GM12875 (cell line): ENCODE measurements around the gene PGGHG.

Experiments
- H3K4me3 ChIP-seq: one replicate; pipeline ENCODE4 v1.5.1; 2011; ENCODE audit warnings: low read depth, low read length, control low read depth
- TF ChIP-seq, protein P1 (sequence below): IDR thresholded peaks from 2 replicates; pipeline ENCODE4 v1.5.1; 2011; ENCODE audit warnings: low read depth, mild to moderate bottlenecking, control low read depth, inconsistent platforms, low read length, moderate library complexity, borderline replicate concordance; ENCODE audit not compliant: insufficient read depth

The PGGHG gene

DNA sequence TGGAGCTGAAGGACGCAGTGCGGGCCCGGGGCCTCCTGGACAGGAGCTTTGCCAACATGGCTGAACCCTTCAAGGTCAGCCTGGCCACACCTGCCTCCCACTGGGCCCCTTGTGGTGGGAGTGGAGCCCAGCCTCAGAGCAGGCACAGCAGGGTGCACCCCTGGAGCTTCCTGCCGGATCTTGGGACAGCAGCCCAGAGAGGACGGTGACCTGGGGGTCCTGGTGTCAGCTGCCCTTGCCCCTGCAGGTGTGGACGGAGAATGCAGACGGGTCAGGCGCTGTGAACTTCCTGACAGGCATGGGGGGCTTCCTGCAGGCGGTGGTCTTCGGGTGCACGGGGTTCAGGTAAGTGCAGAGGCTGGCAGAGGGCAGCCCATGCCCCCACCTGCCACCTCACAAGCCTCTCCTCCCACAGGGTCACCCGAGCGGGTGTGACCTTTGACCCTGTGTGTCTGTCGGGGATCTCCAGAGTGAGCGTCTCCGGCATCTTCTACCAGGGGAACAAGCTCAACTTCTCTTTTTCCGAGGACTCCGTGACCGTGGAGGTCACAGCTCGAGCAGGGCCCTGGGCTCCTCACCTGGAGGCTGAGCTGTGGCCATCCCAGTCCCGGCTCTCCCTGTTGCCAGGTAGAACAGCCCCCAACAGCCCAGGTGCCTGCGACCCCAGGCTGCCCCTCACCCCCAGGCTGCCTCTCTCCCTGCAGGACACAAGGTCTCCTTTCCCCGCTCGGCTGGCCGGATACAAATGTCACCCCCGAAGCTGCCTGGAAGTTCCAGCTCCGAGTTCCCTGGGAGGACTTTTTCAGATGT is 5.1 kb downstream of the PGGHG start:
- no peak overlapping the region for H3K4me3 ChIP-seq
- TF ChIP-seq, protein P1, sequence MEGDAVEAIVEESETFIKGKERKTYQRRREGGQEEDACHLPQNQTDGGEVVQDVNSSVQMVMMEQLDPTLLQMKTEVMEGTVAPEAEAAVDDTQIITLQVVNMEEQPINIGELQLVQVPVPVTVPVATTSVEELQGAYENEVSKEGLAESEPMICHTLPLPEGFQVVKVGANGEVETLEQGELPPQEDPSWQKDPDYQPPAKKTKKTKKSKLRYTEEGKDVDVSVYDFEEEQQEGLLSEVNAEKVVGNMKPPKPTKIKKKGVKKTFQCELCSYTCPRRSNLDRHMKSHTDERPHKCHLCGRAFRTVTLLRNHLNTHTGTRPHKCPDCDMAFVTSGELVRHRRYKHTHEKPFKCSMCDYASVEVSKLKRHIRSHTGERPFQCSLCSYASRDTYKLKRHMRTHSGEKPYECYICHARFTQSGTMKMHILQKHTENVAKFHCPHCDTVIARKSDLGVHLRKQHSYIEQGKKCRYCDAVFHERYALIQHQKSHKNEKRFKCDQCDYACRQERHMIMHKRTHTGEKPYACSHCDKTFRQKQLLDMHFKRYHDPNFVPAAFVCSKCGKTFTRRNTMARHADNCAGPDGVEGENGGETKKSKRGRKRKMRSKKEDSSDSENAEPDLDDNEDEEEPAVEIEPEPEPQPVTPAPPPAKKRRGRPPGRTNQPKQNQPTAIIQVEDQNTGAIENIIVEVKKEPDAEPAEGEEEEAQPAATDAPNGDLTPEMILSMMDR = no peak

DNA sequence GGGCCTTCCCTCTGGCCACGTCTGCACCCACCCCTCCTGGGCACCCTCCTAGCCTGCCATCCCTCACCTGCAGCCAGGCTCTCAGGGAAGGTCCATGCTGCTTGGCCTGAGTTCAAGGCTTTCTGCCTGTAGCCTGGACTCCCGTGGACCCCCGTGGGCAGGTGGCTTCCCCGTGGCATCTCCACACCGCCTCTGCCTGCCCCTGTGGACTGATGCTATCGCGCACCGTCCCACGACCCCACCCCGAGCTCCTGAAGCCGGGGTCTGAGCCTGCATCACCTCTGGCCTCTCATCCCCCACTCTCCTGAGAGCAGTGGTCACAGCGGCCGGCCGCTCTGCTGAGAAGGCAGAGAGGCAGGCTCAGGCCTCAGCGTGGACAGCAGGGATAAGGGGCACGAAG is 5.9 kb downstream of the PGGHG start:
- H3K4me3 ChIP-seq = no peak overlapping the region
- TF ChIP-seq, protein P1 = no peak

DNA sequence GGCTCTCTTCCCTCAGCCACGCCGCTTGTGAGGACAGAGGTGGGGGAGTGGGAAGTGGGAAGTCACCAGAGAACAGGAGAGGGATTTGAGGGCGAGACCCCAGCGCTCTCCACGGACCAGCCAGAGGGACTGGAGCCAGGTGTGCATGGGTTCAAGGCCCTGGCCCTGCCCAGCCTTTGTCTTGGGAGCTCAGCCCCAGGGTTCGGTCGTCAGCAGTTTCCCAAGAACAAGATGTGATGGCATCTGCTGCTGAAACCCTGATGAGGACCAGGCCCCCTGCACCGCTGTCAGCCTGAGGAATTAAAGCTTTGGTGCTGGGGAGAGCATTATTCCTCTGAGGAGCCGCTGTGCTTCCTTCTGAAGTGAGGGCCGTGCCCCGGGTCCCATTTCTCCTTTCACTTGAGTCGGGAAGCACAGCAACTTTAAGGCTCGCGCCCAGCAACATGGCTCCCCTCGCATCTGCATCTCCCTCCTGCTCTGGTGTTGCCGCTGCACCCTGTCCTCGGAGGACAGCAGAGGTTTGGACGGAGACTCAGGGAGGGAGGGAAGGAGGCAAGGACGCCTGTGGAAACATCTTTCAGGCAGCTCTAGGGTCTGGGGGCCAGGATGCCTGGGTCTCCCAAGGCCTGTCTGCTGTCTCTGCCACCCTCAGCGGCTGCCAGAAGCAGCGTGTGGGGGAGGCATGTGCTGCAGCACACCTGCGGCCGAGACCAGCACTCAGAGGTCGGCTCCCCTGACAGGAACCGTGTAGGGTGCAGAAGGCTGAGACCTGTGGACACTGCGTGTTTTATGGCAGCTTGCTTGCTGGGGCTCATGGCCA is 6.6 kb downstream of the PGGHG start:
- H3K4me3 ChIP-seq = no peak overlapping the region
- TF ChIP-seq, protein P1 = no peak

DNA sequence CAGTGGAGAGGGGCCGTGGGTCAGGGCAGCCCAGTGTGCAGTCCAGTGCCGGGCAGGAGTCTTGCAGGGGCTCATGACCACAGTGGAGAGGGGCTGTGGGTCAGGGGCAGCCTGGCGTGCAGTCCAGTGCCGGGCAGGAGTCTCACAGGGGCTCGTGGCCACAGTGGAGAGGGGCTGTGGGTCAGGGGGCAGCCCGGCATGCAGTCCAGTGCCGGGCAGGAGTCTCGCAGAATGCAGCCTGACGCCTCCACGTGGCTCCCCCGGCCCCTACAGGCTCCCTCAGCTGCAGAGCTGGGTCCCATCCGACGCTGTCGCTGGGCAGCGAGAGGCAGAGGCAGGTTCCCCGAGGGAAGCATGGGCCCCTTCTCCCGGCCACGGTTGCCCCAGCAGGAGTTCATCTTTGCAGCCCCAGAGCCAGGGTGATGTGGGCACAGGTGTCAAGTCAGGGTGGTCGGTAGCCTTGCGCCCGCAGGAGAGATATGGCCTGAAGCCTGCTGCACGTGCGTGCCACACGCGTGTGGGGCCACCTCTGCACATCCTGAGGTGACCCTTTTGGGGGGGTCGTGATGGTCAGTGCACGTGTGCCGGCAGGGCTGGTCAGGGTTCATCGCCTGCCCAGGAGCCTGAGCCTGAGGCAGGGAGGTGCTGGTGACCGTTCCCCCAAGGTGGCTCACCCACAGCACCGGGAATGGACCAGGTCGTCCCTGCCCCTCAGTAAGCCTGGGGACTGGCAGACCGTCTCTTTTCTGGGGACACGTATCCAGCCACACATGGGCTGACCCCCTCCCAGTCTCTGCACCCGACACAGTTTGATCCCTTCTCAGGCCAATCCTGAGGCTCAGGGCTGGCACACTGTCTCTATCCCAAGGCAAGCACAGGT is 7.5 kb downstream of the PGGHG start:
- H3K4me3 ChIP-seq = no peak overlapping the region
- TF ChIP-seq, protein P1 = no peak

DNA sequence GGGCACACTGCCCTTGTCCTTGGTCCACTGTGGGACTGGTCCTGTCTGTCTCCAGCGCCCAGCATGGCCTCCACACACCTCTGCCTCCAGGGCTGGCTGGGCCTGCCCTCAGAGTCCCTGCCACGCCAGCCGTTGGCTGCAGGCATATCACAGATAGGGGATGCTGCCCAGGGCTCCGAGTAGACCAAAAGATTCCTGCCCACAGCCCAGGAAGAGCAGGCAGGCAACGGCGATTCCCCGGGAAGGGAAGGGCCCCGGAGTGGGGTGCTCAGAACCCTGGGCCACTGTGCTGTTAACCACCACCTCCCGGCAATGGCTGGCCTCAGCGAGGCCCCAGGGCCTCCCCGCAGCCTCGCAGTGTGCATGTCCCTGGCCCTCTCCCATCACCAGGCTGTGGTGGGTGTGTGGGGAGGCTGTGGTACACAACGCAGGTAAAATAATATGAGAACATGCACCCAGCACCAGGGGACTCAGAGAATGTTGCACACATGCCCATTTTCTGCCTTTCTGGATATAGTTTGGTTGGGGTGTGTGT is 8.2 kb downstream of the PGGHG start:
- H3K4me3 ChIP-seq = no peak overlapping the region
- TF ChIP-seq, protein P1 = no peak

DNA sequence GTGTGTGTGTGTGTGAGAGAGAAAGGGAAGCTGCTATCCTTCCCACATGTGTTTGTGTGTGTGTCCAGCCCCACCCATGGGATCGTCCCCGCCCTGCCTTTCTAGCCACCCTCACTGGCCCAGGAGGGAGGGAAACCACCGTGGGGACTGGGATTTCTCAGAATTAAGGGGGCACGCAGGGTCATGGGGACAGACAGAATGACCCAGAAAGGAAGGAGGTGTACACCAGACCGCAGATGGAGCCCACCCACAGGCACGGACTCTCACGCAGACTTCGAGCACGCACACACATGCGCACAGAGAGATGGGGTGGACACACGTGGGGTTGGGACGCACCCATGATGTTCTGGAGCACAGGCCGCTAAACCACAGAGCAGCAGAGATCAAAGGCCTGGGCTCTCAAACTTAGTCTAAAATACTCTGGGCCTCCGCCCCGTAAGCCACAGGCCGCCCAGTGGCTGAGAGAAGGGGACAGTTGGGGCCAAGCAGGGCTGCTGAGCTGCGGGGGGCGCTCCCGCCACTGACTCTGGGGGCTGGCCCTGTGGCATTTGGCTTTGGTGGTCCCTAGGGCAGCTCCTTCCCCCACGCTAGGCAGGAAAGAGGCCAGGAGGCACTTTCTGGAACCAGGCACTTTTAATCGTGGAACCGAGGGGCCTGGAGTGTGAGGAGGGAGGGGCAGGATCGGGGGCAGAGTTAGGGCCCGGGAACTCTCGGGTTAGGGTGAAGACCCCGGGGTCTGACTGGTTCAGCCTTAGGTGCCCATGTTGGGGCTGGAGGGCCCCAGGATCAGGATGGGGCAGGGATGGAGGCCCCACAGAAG is 8.9 kb downstream of the PGGHG start:
- TF ChIP-seq, protein P1 = no peak
- no peak overlapping the region for H3K4me3 ChIP-seq
